Left lung (tissue), 10 donors: ENCODE data around the gene UBAC2. TPM values are rescaled to one million over a fixed set of nuclear protein-coding genes. Genes with fewer than 3 reads are reported as not detected.

ENCODE experiments used
- ATAC-seq: fragments of 200-7000 bp; cut with Tn5 transposase; one replicate; pipeline ENCODE4 v1.9.1; 2020; ENCODE audit warnings: moderate library complexity
- DNase-seq, 4 donors: peaks; one replicate each; pipeline ENCODE4 v3.0.0-alpha.2; 2013 to 2020
- H3K27ac ChIP-seq, 2 donors: fragments of 200-600 bp; sonication (generic) in 1 of 2; one replicate each; pipeline versions ENCODE4 v1.5.0 to v1.8.0; 2020 to 2021
- H3K27me3 ChIP-seq, 2 donors: fragments of 200-600 bp; sonication (generic) in 1 of 2; one replicate each; pipeline versions ENCODE4 v1.5.0 to v1.8.0; 2020 to 2021
- H3K36me3 ChIP-seq, 2 donors: fragments of 200-600 bp; sonication (generic) in 1 of 2; one replicate each; pipeline versions ENCODE4 v1.5.0 to v1.8.0; 2020 to 2021
- H3K4me1 ChIP-seq, 2 donors: fragments of 200-600 bp; one replicate each; pipeline ENCODE4 v1.8.0; 2021
- H3K4me3 ChIP-seq, 2 donors: fragments of 200-600 bp; sonication (generic) in 1 of 2; one replicate each; pipeline versions ENCODE4 v1.5.0 to v1.8.0; 2020 to 2021; ENCODE audit warnings: mild to moderate bottlenecking in 1 of 2
- H3K9me3 ChIP-seq, 2 donors: fragments of 200-600 bp; sonication (generic) in 1 of 2; one replicate each; pipeline versions ENCODE4 v1.5.0 to v1.8.0; 2020 to 2021
- CTCF ChIP-seq, 2 donors: fragments of 200-600 bp; sonication (generic) in 1 of 2; IDR thresholded peaks; one replicate each; pipeline versions ENCODE4 v1.5.0 to v1.8.0; 2021; ENCODE audit warnings: antibody characterized with exemption in 2 of 2
- intact Hi-C, 2 donors: fragments of 100-400 bp; cut with DNase I; formaldehyde crosslinking; loops; one replicate each; pipeline versions ENCODE4 v1.11.2 to v1.14.2; 2022
- polyA plus RNA-seq, 6 donors: library from polyadenylated mRNA; unstranded; fragments of 120-200 nt; gene quantifications; one replicate each; pipeline ENCODE4 v1.2.1, GENCODE V29; 2013; ENCODE audit not compliant: insufficient read length in 6 of 6
- total RNA-seq, 2 donors: library from RNA; stranded (reverse); fragmentation: NEBNext Ultra II Directional; extraction: Animal tissue kit (Norgen Biotek cat#: 25700); gene quantifications; one replicate each; pipeline ENCODE4 v1.2.1, GENCODE V29; 2021
- donor health status: DM: no; HTN: yes; CAD: no.
- donor health status: DM: no; HTN: no; CAD: no.

UBAC2 gene
- total and polyA plus RNA-seq, 8 donors = 56.1 to 71.6 (median 66.4) TPM

DNA sequence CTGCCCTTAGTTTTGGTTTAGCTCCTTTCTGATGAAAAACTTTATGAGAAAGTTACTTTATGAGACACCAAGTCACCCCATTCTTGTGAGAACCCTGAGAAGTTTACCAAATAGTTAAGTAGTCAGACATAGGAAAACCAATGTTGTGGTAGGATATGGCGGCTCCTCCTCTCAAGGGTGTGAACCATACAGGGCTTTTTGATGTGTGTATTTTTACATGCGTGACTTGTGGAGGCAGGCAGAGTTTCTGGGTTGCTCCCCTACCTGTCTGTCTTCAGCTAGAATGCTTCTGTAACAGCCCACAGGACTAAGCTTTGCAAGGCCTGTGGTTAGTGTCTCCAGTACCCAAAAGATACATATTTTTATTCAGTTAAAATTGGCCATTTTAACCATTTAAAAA lies 18.3 kb downstream of the UBAC2 start:
- Histone ChIP-seq H3K27ac (no peak overlapping the region), H3K27me3 (no peaks in the 10 kb centered on the region), H3K36me3 (peaks cover 0 to 3% of the 10 kb centered on the region in 2 donors), H3K4me1 (peaks cover 12 to 56% of the 10 kb centered on the region in 2 donors), H3K9me3 (no peaks in the 10 kb centered on the region), H3K4me3 (no peak overlapping the region)
- ATAC-seq = no peak
- TF ChIP-seq CTCF (IDR thresholded peaks at IDR 0.05) = no peak
- DNase-seq = no peak
- intact Hi-C loops = no loop called here

GRCh38 chr13:99220199-99220935 lies 19.7 kb downstream of the UBAC2 start:
- TF ChIP-seq CTCF (IDR thresholded peaks at IDR 0.05) = no peak
- H3K36me3 ChIP-seq = peaks cover 0 to 3% of the 10 kb centered on the region in 2 donors
- H3K4me3 ChIP-seq = no peak overlapping the region
- H3K27ac ChIP-seq = no peak overlapping the region
- H3K9me3 ChIP-seq = no peaks in the 10 kb centered on the region
- no peaks in the 10 kb centered on the region for H3K27me3 ChIP-seq
- DNase-seq (no peak), ATAC-seq (no peak)
- peaks cover 12 to 66% of the 10 kb centered on the region in 2 donors for H3K4me1 ChIP-seq
- intact Hi-C loops = no loop called here

DNA sequence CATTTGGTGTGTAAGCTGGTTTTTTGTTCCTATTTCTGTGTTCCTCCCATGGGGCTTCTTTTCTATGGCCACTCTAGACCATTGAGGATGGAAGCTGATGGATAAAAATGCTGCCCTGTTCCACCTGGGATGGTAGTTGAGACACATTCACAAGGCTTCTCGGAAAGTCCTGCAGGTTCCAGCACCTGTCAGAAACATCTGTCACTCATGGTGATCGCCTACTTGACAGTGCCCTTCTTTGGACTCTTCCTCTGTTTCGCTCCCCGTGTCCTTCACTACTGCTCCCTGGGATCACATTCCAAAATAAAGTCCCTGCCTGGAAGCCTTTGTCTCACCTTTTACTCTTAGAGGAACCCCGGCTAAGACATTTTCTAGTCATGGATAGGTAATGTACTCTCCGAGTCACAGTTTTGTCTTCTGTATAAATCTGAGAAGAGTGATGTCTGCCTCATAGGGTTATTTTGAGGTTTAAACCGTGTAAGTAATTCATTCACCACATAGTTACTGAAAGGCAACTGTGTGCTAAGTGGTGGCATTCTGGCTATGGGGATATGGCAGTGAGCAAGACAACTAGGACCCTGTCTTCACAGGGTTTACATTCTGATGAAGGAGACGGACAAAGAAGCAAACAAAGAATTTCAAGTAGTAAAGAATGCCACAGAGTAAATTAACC lies 21.0 kb downstream of the UBAC2 start:
- Histone ChIP-seq H3K9me3 (no peaks in the 10 kb centered on the region), H3K27me3 (no peaks in the 10 kb centered on the region), H3K4me1 (peaks cover 12 to 78% of the 10 kb centered on the region in 2 donors), H3K27ac (no peak overlapping the region), H3K36me3 (no peaks in the 10 kb centered on the region), H3K4me3 (no peak overlapping the region)
- intact Hi-C loops = no loop called here
- no peak for TF ChIP-seq CTCF (IDR thresholded peaks at IDR 0.05)
- DNase-seq (no peak), ATAC-seq (no peak)

DNA sequence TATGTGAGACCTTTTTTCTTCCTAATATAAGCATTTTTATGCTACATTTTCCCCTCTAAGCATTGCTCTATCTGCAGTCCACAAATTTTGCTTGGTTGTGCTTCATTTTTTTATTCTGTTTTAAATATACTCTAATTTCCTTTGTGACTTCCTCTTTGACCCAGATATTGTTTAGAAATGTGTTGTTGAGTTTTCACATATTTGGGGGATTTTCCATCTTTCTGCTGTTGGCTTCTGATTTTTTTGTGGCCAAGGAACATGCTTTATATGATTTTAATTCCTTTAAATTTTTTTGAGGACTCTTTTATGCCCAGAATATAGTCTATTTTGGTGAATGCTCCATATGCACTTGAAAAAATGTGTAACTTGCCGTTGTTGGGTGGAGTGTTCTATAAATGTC lies 22.9 kb downstream of the UBAC2 start:
- intact Hi-C loops = no loop called here
- no peak for TF ChIP-seq CTCF (IDR thresholded peaks at IDR 0.05)
- Histone ChIP-seq H3K27ac (peak overlapping the region in 1 of 2 donors; percentile 18), H3K4me3 (no peak overlapping the region), H3K4me1 (peaks cover 3 to 75% of the 10 kb centered on the region in 2 donors), H3K9me3 (no peaks in the 10 kb centered on the region), H3K36me3 (no peaks in the 10 kb centered on the region), H3K27me3 (no peaks in the 10 kb centered on the region)
- DNase-seq (no peak), ATAC-seq (no peak)

GRCh38 chr13:99224021-99224420 lies 23.4 kb downstream of the UBAC2 start:
- intact Hi-C loops = no loop called here
- no peak for DNase-seq

More at GRCh38 chr13:99224021-99224420, 23.4 kb downstream of the UBAC2 start:
- Histone ChIP-seq H3K27ac (peak overlapping the region in 1 of 2 donors; percentile 18), H3K4me3 (no peak overlapping the region), H3K9me3 (no peaks in the 10 kb centered on the region), H3K4me1 (peaks cover 0 to 75% of the 10 kb centered on the region in 2 donors), H3K27me3 (no peaks in the 10 kb centered on the region), H3K36me3 (no peaks in the 10 kb centered on the region)
- ATAC-seq = no peak
- no peak for TF ChIP-seq CTCF (IDR thresholded peaks at IDR 0.05)
